ENCODE data around the gene EN1.

DNA sequence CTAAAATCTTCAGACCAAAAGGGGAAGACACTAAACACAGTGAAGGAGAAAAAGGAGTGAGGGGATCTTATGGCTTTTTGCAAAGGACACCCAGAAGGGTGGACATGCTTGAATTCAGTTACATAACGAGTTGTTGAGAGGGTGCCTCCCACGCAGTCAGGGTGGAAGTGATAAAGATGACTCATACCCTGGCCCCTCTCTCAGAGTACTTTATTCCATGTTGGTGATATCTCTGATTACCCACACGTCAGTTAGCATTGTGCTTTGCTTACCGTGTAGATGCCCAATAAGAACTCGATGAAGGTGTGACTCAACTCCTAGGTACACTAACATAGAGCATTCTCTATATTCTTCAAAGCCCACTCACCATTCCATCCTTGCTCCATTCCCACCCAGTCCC, 44.4 kb downstream of the EN1 start:
- TF ChIP-seq, protein P1, sequence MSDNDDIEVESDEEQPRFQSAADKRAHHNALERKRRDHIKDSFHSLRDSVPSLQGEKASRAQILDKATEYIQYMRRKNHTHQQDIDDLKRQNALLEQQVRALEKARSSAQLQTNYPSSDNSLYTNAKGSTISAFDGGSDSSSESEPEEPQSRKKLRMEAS (IDR thresholded peaks at IDR 0.05), result no peak
- TF ChIP-seq, protein P2, sequence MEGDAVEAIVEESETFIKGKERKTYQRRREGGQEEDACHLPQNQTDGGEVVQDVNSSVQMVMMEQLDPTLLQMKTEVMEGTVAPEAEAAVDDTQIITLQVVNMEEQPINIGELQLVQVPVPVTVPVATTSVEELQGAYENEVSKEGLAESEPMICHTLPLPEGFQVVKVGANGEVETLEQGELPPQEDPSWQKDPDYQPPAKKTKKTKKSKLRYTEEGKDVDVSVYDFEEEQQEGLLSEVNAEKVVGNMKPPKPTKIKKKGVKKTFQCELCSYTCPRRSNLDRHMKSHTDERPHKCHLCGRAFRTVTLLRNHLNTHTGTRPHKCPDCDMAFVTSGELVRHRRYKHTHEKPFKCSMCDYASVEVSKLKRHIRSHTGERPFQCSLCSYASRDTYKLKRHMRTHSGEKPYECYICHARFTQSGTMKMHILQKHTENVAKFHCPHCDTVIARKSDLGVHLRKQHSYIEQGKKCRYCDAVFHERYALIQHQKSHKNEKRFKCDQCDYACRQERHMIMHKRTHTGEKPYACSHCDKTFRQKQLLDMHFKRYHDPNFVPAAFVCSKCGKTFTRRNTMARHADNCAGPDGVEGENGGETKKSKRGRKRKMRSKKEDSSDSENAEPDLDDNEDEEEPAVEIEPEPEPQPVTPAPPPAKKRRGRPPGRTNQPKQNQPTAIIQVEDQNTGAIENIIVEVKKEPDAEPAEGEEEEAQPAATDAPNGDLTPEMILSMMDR (IDR thresholded peaks at IDR 0.05), result no peak
- TF ChIP-seq FOSB (CRISPR knock-in tag; IDR thresholded peaks at IDR 0.05), result no peak
- TF ChIP-seq POLR2A (IDR thresholded peaks at IDR 0.05; ENCODE audit: low read length), result no peak
- TF ChIP-seq EP300 (IDR thresholded peaks at IDR 0.05), result no peak
- TF ChIP-seq TP53 (CRISPR knock-in tag; IDR thresholded peaks at IDR 0.05), result no peak
- TF ChIP-seq ZFP36 (IDR thresholded peaks at IDR 0.05; ENCODE audit: borderline replicate concordance, partially characterized antibody), result no peak
- TF ChIP-seq RAD21 (conservative IDR thresholded peaks at IDR 0.05 in 1 of 2, IDR thresholded peaks at IDR 0.05 in 1 of 2), result no peak
- no peak for TF ChIP-seq NR3C1 (IDR thresholded peaks at IDR 0.05)
- no peak for TF ChIP-seq HOXB13 (CRISPR knock-in tag; IDR thresholded peaks at IDR 0.05; ENCODE audit: low read depth)
- TF ChIP-seq, protein P3, sequence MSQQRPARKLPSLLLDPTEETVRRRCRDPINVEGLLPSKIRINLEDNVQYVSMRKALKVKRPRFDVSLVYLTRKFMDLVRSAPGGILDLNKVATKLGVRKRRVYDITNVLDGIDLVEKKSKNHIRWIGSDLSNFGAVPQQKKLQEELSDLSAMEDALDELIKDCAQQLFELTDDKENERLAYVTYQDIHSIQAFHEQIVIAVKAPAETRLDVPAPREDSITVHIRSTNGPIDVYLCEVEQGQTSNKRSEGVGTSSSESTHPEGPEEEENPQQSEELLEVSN (IDR thresholded peaks at IDR 0.05; ENCODE audit: borderline replicate concordance, low read depth), result no peak
- TF ChIP-seq SMC3 (IDR thresholded peaks at IDR 0.05), result no peak

Measured in A549 (cell line).